Keratinocyte (primary cell): ENCODE measurements around the gene ASCC3. TPM values are rescaled to one million over a fixed set of nuclear protein-coding genes. Genes with fewer than 3 reads are reported as not detected.

ENCODE experiments used
- DNase-seq: peaks from one replicate; pipeline ENCODE4 v3.0.0-alpha.2; 2011; ENCODE audit warnings: low read depth, missing footprints, low spot score
- FAIRE-seq: peaks from 2 replicates; lab custom pipeline; 2011; peaks lifted over from hg19 to GRCh38; lab: Jason Lieb, UNC
- H2AFZ ChIP-seq: 2 replicates; pipeline ENCODE4 v1.6.0; 2012; ENCODE audit warnings: low read length, control low read depth, inconsistent platforms; ENCODE audit not compliant: control insufficient read depth
- H3K27ac ChIP-seq: 2 replicates; pipeline ENCODE4 v1.5.1; 2011; ENCODE audit warnings: low read length; ENCODE audit not compliant: control insufficient read depth, insufficient read depth
- H3K27me3 ChIP-seq: 3 replicates; pipeline ENCODE4 v1.6.0; 2011; ENCODE audit warnings: low read length; ENCODE audit not compliant: control insufficient read depth, insufficient read depth; ENCODE audit errors: extremely low read depth
- H3K36me3 ChIP-seq, 2 experiments: 2 replicates in 1 of 2; 3 replicates in 1 of 2; pipeline ENCODE4 v1.5.1; 2011; ENCODE audit warnings: low read length in 2 of 2, mild to moderate bottlenecking in 1 of 2; ENCODE audit not compliant: control insufficient read depth in 2 of 2, insufficient read depth in 2 of 2; ENCODE audit errors: extremely low read depth in 1 of 2
- H3K4me1 ChIP-seq: 3 replicates; pipeline ENCODE4 v1.5.1; 2011; ENCODE audit warnings: low read length; ENCODE audit not compliant: control insufficient read depth, insufficient read depth; ENCODE audit errors: extremely low read depth
- H3K4me2 ChIP-seq: 3 replicates; pipeline ENCODE4 v1.6.0; 2011; ENCODE audit warnings: low read depth, low read length; ENCODE audit not compliant: control insufficient read depth, insufficient read depth; ENCODE audit errors: extremely low read depth
- H3K4me3 ChIP-seq, 3 experiments: fragments of 200-600 bp in 1 of 3; sonication (generic) in 1 of 3; 2 replicates in 2 of 3; 3 replicates in 1 of 3; pipeline ENCODE4 v1.5.1; 2011 to 2016; ENCODE audit warnings: low read length in 3 of 3, mild to moderate bottlenecking in 3 of 3, control low read depth in 2 of 3, inconsistent platforms in 1 of 3, low read depth in 1 of 3, mixed read lengths in 1 of 3, mixed run types in 1 of 3, moderate library complexity in 1 of 3; ENCODE audit not compliant: control insufficient read depth in 2 of 3, insufficient read depth in 2 of 3; ENCODE audit errors: extremely low read depth in 1 of 3
- H3K79me2 ChIP-seq: 2 replicates; pipeline ENCODE4 v1.6.0; 2012; ENCODE audit warnings: low read length; ENCODE audit not compliant: control insufficient read depth, insufficient read depth
- H3K9ac ChIP-seq: 3 replicates; pipeline ENCODE4 v1.6.0; 2011; ENCODE audit warnings: low read length; ENCODE audit not compliant: control insufficient read depth, insufficient read depth; ENCODE audit errors: extremely low read depth
- H3K9me1 ChIP-seq: 3 replicates; pipeline ENCODE4 v1.6.0; 2011; ENCODE audit warnings: low read length; ENCODE audit not compliant: control insufficient read depth, insufficient read depth; ENCODE audit errors: extremely low read depth
- H3K9me3 ChIP-seq: 2 replicates; pipeline ENCODE4 v1.5.1; 2012; ENCODE audit warnings: low read depth, low read length; ENCODE audit not compliant: control insufficient read depth
- H4K20me1 ChIP-seq: 3 replicates; pipeline ENCODE4 v1.6.0; 2011; ENCODE audit warnings: low read length; ENCODE audit not compliant: control insufficient read depth, insufficient read depth; ENCODE audit errors: extremely low read depth
- EZH2 ChIP-seq: IDR thresholded peaks from one replicate; pipeline ENCODE4 v1.6.1; 2012; ENCODE audit warnings: inconsistent platforms, mild to moderate bottlenecking, low read length, moderate library complexity
- dilution Hi-C: fragments of 300-500 bp; cut with MboI; formaldehyde crosslinking; loops from one replicate; pipeline ENCODE4 v1.7.0; 2020; ENCODE audit warnings: low sequenced_read_pairs; ENCODE audit not compliant: extremely low pct_ligation_motif_present
- polyA plus RNA-seq, 5 experiments: library from polyadenylated mRNA; depleted of rRNA in 3 of 5; stranded (reverse) in 3 of 5; stranded (forward) in 1 of 5; unstranded in 1 of 5; fragments of >200 nt; gene quantifications; 1 replicate in 1 of 5; 2 replicates in 3 of 5; 3 replicates in 1 of 5; pipeline versions ENCODE4 v1.2.1 to v1.2.3, GENCODE V29; 2011 to 2012; ENCODE audit warnings: missing spikeins in 2 of 5, low read depth in 1 of 5, low replicate concordance in 1 of 5
- TF ChIP-seq, protein P1 (sequence below), 3 experiments: IDR thresholded peaks in 1 of 3; conservative IDR thresholded peaks in 1 of 3; optimal IDR thresholded peaks in 1 of 3; 2 replicates in 2 of 3; 3 replicates in 1 of 3; pipeline versions ENCODE3 to v1.5.1; 2011; ENCODE audit warnings: low read length in 3 of 3, mild to moderate bottlenecking in 3 of 3, moderate library complexity in 2 of 3, control low read depth in 1 of 3, inconsistent platforms in 1 of 3; ENCODE audit not compliant: insufficient read depth in 2 of 3; ENCODE audit errors: extremely low read depth in 1 of 3

ASCC3 gene
- polyA plus RNA-seq, 1 donor (not counting 4 experiments of a cell fraction or from before 2014, with no cell fraction given) = 58.6 TPM

DNA sequence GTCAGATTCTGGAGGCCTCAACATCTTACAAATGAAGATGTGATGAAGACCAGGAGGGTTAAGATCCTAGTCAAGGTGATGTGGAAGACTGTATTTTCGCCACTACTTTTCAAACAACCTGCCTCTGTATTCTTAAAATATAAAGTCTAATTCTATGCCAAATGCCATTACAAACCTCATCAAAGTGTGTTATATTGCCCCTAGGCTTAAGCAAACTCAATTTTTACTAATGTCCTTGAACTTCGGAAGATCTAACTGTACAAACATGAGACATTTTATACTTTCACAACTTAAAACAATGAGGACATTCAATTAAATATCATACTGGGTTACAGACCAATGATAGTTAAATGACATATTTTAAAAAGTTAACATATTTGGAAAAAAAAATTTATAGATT is 19.1 kb downstream of the ASCC3 start:
- H3K4me1 ChIP-seq = no peaks in the 10 kb centered on the region
- no peak overlapping the region for H2AFZ ChIP-seq
- H3K9ac ChIP-seq = no peak overlapping the region
- no peak overlapping the region for H3K4me2 ChIP-seq
- no peaks in the 10 kb centered on the region for H3K27me3 ChIP-seq
- H3K27ac ChIP-seq = no peak overlapping the region
- peaks cover 5 to 9% of the 10 kb centered on the region in 2 experiments for H3K36me3 ChIP-seq
- H4K20me1 ChIP-seq = no peaks in the 10 kb centered on the region
- dilution Hi-C loops = no loop called here
- peaks cover 3% of the 10 kb centered on the region for H3K79me2 ChIP-seq
- H3K9me3 ChIP-seq = peaks cover under 1% of the 10 kb centered on the region
- H3K9me1 ChIP-seq = no peaks in the 10 kb centered on the region
- TF ChIP-seq EZH2 = no peak
- TF ChIP-seq, protein P1, sequence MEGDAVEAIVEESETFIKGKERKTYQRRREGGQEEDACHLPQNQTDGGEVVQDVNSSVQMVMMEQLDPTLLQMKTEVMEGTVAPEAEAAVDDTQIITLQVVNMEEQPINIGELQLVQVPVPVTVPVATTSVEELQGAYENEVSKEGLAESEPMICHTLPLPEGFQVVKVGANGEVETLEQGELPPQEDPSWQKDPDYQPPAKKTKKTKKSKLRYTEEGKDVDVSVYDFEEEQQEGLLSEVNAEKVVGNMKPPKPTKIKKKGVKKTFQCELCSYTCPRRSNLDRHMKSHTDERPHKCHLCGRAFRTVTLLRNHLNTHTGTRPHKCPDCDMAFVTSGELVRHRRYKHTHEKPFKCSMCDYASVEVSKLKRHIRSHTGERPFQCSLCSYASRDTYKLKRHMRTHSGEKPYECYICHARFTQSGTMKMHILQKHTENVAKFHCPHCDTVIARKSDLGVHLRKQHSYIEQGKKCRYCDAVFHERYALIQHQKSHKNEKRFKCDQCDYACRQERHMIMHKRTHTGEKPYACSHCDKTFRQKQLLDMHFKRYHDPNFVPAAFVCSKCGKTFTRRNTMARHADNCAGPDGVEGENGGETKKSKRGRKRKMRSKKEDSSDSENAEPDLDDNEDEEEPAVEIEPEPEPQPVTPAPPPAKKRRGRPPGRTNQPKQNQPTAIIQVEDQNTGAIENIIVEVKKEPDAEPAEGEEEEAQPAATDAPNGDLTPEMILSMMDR (optimal IDR thresholded peaks at IDR 0.05 in 1 of 3, IDR thresholded peaks at IDR 0.05 in 1 of 3, conservative IDR thresholded peaks at IDR 0.05 in 1 of 3; ENCODE audit: extremely low read depth in 1 of 3, insufficient read depth in 2 of 3, low read length in 3 of 3) = no peak
- DNase-seq = no peak
- no peak overlapping the region for H3K4me3 ChIP-seq
- no peak for FAIRE-seq

DNA sequence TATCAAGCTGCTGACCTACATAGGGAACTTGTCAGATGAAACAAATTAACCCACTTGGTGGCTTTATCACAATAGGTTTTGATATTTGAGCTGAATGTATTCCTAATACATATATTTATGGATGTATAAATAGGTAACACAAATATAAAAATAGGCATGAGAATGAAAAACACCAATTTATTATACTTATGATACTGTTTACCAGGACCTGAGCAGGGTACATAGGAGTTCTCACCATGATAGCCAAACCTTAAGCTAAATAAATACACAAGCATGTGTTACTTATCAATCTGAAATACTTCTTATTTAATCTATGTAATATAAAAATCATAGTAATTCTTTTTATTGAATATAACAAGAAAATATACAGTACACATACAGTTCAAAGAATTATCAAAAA is 25.0 kb downstream of the ASCC3 start:
- Histone ChIP-seq H2AFZ (no peak overlapping the region), H4K20me1 (no peaks in the 10 kb centered on the region), H3K9me1 (no peaks in the 10 kb centered on the region), H3K4me3 (no peak overlapping the region), H3K4me2 (no peak overlapping the region), H3K79me2 (peaks cover 11% of the 10 kb centered on the region), H3K27ac (no peak overlapping the region), H3K9ac (no peak overlapping the region), H3K4me1 (no peaks in the 10 kb centered on the region), H3K9me3 (peaks cover 3% of the 10 kb centered on the region), H3K36me3 (peaks cover 3 to 9% of the 10 kb centered on the region in 2 experiments), H3K27me3 (no peaks in the 10 kb centered on the region)
- no peak for TF ChIP-seq EZH2
- TF ChIP-seq, protein P1 (optimal IDR thresholded peaks at IDR 0.05 in 1 of 3, IDR thresholded peaks at IDR 0.05 in 1 of 3, conservative IDR thresholded peaks at IDR 0.05 in 1 of 3; ENCODE audit: extremely low read depth in 1 of 3, insufficient read depth in 2 of 3, low read length in 3 of 3) = no peak
- DNase-seq (no peak), FAIRE-seq (no peak)
- dilution Hi-C loops = no loop called here
